ENCODE data around the gene MRPL14. TPM values are rescaled to one million over a fixed set of nuclear protein-coding genes. Genes with fewer than 3 reads are reported as not detected.
"Not testable (repeated sequence)": the region's sequence is repeated elsewhere in the genome, so short reads cannot be mapped to it uniquely, and the experiment has no call there.

The MRPL14 gene
- polyA plus RNA-seq, 3 donors = 40.6 to 54.9 (median 44.4) TPM

DNA sequence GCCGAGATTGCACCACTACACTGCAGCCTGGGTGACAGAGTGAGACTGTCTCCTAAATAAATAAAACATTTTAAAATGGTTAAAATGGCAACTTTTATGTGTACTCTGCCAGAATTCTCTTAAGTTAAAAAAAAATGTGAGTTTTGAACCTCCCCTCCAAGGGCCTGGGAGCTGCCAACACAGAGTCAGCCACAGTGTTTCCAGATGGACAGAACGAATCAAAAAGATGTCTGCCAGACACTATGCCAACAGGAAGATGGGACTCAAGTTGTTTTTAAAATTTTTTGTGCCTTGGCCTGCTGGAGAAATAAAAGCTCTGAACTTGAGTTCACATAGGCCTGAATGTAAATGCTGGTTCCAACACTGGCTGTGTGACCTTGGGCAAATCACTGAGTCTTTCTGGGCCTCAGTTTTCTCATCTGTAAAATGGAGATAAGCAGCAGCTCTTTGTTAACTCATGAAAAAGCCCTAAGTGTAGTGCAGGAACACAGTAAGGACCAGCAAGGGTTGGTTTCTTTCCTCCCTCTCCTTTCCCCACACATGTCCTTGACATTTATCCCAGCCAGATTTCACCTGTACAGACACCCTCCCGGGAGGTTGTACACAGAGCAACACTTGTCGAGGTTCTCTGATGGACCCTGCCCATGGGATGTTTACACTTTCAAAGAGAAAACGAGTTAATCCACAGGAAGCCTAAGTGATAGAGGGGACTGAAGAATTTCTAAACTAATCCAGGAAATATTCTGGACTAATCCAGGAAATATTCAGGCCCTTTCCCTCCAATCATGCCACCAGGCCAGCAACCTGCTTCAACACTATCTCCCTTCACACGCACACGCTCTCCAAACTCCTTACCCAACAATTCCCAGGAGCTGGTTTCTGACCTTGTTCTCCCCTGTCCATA, 35.0 kb downstream of the MRPL14 start:
- no peak for DNase-seq (ENCODE audit: extremely low read depth in 1 of 11, low read depth in 9 of 11, low spot score in 4 of 11)

- not testable (repeated sequence) for DNase-seq (ENCODE audit: extremely low read depth in 1 of 11, low read depth in 9 of 11, low spot score in 4 of 11)
Measured at GRCh38 chr6:44091356-44091755, 35.9 kb downstream of the MRPL14 start.

DNA sequence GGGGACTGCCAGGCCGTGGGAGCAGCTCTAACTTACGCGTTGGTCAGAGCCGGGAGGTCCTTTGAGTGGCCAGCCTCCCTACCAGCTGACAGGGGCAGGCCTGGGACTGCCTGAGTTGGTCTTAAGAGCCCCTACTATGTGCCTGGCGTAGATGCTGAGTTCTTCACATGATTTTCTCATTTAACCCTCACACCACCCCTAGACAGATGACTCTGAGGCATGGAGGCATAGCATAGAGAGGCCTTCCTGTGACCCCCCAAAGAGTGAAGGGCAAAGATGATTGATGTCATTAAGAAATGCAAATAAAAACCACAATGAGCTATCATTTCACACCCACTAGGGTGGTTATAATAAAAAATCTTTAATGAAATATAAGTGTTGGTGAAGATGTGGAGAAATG, 36.8 kb downstream of the MRPL14 start:
- DNase-seq (ENCODE audit: extremely low read depth in 1 of 11, low read depth in 9 of 11, low spot score in 4 of 11) = no peak

GRCh38 chr6:44088827-44089590, 38.2 kb downstream of the MRPL14 start:
- no peak for DNase-seq (ENCODE audit: extremely low read depth in 1 of 11, low read depth in 9 of 11, low spot score in 4 of 11)

- no peak for DNase-seq (ENCODE audit: extremely low read depth in 1 of 11, low read depth in 9 of 11, low spot score in 4 of 11)
Measured at GRCh38 chr6:44087623-44088022, 39.6 kb downstream of the MRPL14 start.

DNA sequence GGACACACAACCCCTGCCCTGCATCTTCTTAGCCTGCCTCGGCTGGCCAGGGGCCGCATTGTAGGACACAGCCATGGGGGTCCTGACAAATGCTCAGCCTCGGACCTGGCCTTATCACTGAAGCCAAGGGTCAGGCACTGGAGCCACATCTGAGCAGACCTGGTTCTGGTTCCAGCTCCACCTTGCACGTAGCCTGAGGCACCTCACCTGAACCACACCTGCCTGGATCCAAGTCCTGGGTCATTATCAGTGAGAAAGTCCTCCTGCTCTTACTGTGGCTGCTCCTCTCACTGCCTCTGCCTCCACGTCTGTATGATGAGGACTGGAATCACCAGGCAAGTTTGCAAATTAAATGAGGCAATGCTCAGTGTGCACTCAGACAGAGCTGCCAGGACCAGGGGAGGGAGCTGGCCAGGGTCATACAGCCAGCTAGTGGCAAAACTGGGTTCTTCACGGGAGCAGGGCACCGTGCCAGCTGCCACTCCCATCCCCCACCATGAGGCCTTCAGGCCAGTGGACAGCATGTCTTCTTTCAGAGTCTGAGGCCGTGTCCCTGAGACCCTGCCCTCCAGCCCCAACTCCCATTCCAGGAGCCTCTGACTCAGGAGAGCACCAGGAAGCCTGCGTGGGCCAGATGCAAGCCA, 40.2 kb downstream of the MRPL14 start:
- DNase-seq (ENCODE audit: extremely low read depth in 1 of 11, low read depth in 9 of 11, low spot score in 4 of 11) = no peak

GRCh38 chr6:44085219-44085618, 42.0 kb downstream of the MRPL14 start:
- DNase-seq (ENCODE audit: extremely low read depth in 1 of 11, low read depth in 9 of 11, low spot score in 4 of 11) = no peak

- DNase-seq (ENCODE audit: extremely low read depth in 1 of 11, low read depth in 9 of 11, low spot score in 4 of 11) = peak in 1 of 11 donors; percentile 63
Measured at GRCh38 chr6:44084231-44085014, 42.8 kb downstream of the MRPL14 start.

DNA sequence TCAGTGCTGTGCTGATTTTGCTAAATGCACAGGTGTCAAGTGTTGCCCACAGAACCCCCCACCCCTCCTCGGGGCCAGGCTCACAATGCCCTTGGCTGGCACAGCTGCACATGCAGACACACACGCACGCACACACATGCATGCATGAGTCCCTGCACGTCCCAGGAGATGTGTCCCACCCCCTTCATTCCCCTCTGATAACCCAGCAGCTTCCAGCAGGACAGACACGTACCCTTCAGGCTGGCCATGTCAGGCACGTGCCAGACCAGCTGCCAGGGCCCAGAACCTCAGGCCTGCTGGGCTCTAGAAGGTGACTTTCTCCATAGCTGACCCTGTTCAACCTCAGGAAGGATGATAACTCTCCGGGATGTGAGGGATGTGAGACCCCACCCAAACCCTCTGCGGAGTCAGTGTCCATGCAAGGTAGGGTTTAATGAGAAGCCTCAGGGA, 44.4 kb downstream of the MRPL14 start:
- DNase-seq (ENCODE audit: extremely low read depth in 1 of 11, low read depth in 9 of 11, low spot score in 4 of 11) = no peak

DNA sequence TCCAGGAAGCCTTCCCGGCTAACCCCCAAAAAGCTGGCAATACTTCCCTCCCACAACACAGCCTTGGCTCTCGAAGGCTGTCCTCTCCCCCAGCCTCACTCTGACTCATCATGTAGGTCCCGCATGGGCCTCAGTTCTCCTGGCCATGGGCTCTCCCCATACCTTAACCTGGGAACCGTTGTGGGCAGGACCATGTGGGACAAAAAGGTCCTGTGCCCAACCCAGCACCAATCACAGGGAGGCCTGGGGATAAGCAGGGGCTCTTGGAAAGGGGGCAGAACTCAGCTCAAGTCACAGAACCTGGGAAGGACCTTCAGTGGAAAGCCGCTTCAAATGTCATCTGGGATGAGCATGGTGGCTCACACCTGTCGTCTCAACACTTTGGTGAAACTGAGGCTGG, 45.5 kb downstream of the MRPL14 start:
- no peak for DNase-seq (ENCODE audit: extremely low read depth in 1 of 11, low read depth in 9 of 11, low spot score in 4 of 11)

- DNase-seq (ENCODE audit: extremely low read depth in 1 of 11, low read depth in 9 of 11, low spot score in 4 of 11) = no peak
Measured at GRCh38 chr6:44080561-44081521, 46.4 kb downstream of the MRPL14 start.

DNA sequence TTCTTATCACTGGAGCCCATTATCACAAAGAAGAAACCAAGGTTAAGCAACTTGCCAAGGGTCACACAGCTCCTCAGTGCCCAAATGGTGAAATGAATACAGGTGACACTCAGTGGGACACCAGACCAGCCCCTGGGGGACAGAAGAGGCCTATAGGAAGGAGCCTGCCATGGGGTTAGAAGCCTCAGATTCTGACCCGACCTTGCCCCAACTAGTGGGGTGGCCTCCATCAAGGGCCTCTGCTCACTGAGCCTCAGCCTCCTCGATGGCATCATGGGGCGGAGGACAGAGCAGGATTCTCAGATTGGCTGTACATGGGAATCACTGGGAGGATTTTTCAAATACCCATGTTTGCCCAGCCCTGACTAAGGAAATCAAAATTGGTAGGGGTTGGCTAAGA, 47.6 kb downstream of the MRPL14 start:
- DNase-seq (ENCODE audit: extremely low read depth in 1 of 11, low read depth in 9 of 11, low spot score in 4 of 11) = no peak

- DNase-seq (ENCODE audit: extremely low read depth in 1 of 11, low read depth in 9 of 11, low spot score in 4 of 11) = peak in 7 of 11 donors; percentile 71 to 86 (median 75)
Measured at GRCh38 chr6:44078827-44079671, 48.2 kb downstream of the MRPL14 start.

- DNase-seq (ENCODE audit: extremely low read depth in 1 of 11, low read depth in 9 of 11, low spot score in 4 of 11) = no peak
Measured at GRCh38 chr6:44078219-44078826, 48.9 kb downstream of the MRPL14 start.

DNA sequence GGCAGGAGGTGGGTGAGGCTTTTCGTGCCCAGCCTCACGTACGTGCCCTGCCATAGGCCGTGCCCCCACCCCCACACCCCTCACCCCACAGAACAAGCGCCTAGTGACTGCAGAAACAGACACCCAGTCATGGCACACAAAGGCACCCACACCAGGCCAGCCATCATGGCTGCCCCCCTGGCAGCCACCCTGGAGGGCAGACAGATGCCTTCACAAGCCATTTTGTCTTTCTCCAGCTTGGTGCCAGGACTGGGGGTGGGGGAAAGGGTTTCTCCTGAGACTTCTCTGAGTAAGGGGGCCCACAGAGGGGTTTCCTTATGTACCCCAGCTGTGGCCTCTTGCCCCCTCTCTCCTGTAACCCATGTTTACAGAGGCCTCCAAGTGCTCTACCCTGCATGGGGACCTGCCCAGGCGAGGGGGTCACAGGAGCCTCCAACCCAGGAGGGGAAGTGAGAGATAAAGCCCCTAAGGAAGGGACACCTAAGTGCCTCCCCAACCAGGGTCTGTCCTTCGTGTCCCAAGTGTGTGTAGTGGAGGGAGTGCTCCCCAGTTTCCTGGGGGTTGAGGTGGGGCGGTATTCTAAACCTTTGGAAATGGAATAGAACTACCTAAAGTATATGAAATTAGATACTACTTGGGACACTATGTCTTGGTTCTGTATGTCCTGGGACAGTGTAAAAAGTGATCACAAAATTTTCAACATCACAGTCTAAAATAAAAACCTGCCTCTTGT, 49.9 kb downstream of the MRPL14 start:
- no peak for DNase-seq (ENCODE audit: extremely low read depth in 1 of 11, low read depth in 9 of 11, low spot score in 4 of 11)

All from renal cortex interstitium (tissue), 11 donors.